HL-60 (cell line): ENCODE data around the gene PGGT1B.

Experiments
- GABPA ChIP-seq: IDR thresholded peaks from 2 replicates; pipeline ENCODE4 v1.6.1; 2012; ENCODE audit warnings: low read depth
- POLR2AphosphoS5 ChIP-seq: IDR thresholded peaks from 2 replicates; pipeline ENCODE4 v1.6.1; 2012; ENCODE audit warnings: low read depth
- SPI1 ChIP-seq: IDR thresholded peaks from 2 replicates; pipeline ENCODE4 v1.6.1; 2012; ENCODE audit warnings: low read depth, mild to moderate bottlenecking, borderline replicate concordance
- TF ChIP-seq, protein P1 (sequence below): IDR thresholded peaks from one replicate; pipeline ENCODE4 v1.5.1; 2011; ENCODE audit warnings: low read length, control low read depth, inconsistent platforms; ENCODE audit not compliant: insufficient read depth
- TF ChIP-seq, protein P2 (sequence below): IDR thresholded peaks from 2 replicates; pipeline ENCODE4 v1.6.1; 2012; ENCODE audit warnings: low read depth; ENCODE audit not compliant: insufficient replicate concordance

DNA sequence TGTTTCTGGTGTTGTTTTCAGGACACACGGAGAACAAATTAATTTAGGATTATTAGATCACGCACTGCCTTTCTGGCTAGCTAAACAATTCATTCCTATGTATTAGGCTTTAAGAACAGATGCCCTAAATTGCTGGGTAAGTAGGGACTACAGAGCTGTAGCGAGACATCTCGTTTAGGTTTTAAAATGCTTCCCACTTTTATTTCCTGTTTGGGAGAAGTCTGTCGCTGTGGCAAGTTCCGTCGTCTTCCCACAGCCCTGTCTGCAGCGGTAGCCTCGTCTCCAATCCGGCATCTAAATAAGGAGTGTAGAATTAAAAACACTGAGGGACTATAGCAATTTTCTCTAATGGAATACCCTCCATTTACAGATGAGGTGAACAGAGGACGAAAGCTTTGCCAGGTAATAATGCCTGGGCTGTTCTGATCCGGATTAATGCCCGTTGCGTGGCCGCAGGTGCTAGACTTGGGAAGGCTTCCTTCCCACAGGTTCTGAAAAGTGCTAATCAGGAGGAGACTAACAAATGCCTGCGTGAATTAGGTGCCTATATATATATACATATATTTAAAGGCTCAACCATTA lies 91.7 kb downstream of the PGGT1B start:
- TF ChIP-seq, protein P1, sequence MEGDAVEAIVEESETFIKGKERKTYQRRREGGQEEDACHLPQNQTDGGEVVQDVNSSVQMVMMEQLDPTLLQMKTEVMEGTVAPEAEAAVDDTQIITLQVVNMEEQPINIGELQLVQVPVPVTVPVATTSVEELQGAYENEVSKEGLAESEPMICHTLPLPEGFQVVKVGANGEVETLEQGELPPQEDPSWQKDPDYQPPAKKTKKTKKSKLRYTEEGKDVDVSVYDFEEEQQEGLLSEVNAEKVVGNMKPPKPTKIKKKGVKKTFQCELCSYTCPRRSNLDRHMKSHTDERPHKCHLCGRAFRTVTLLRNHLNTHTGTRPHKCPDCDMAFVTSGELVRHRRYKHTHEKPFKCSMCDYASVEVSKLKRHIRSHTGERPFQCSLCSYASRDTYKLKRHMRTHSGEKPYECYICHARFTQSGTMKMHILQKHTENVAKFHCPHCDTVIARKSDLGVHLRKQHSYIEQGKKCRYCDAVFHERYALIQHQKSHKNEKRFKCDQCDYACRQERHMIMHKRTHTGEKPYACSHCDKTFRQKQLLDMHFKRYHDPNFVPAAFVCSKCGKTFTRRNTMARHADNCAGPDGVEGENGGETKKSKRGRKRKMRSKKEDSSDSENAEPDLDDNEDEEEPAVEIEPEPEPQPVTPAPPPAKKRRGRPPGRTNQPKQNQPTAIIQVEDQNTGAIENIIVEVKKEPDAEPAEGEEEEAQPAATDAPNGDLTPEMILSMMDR = no peak
- TF ChIP-seq, protein P2, sequence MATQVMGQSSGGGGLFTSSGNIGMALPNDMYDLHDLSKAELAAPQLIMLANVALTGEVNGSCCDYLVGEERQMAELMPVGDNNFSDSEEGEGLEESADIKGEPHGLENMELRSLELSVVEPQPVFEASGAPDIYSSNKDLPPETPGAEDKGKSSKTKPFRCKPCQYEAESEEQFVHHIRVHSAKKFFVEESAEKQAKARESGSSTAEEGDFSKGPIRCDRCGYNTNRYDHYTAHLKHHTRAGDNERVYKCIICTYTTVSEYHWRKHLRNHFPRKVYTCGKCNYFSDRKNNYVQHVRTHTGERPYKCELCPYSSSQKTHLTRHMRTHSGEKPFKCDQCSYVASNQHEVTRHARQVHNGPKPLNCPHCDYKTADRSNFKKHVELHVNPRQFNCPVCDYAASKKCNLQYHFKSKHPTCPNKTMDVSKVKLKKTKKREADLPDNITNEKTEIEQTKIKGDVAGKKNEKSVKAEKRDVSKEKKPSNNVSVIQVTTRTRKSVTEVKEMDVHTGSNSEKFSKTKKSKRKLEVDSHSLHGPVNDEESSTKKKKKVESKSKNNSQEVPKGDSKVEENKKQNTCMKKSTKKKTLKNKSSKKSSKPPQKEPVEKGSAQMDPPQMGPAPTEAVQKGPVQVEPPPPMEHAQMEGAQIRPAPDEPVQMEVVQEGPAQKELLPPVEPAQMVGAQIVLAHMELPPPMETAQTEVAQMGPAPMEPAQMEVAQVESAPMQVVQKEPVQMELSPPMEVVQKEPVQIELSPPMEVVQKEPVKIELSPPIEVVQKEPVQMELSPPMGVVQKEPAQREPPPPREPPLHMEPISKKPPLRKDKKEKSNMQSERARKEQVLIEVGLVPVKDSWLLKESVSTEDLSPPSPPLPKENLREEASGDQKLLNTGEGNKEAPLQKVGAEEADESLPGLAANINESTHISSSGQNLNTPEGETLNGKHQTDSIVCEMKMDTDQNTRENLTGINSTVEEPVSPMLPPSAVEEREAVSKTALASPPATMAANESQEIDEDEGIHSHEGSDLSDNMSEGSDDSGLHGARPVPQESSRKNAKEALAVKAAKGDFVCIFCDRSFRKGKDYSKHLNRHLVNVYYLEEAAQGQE = no peak
- TF ChIP-seq POLR2AphosphoS5 (no peak), GABPA (no peak), SPI1 (no peak)
